GM23338 (cell line): ENCODE data around the gene TMPRSS6. TPM values are rescaled to one million over a fixed set of nuclear protein-coding genes. Genes with fewer than 3 reads are reported as not detected.

Source experiments
- ATAC-seq: fragments of 200-7000 bp; cut with Tn5 transposase; 3 replicates; pipeline ENCODE4 v1.9.1; 2020
- DNase-seq: peaks from one replicate; pipeline ENCODE4 v3.0.0-alpha.2; 2015; ENCODE audit warnings: low spot score
- H2AFZ ChIP-seq: fragments of 200-600 bp; sonication (generic); 2 replicates; pipeline ENCODE4 v1.8.0; 2016; ENCODE audit warnings: antibody characterized with exemption, mild to moderate bottlenecking, moderate library complexity
- H3F3A ChIP-seq: fragments of 200-600 bp; sonication (generic); replicated peaks from 2 replicates; pipeline ENCODE4 v1.8.0; 2017; ENCODE audit warnings: antibody characterized with exemption, mixed run types, low read depth
- H3K27ac ChIP-seq: fragments of 200-600 bp; sonication (generic); 2 replicates; pipeline ENCODE4 v1.6.1; 2016; ENCODE audit warnings: low read depth
- H3K27me3 ChIP-seq: fragments of 200-600 bp; sonication (generic); 2 replicates; pipeline ENCODE4 v1.8.0; 2016; ENCODE audit warnings: mild to moderate bottlenecking, mixed run types, moderate library complexity; ENCODE audit not compliant: insufficient read depth
- H3K36me3 ChIP-seq: fragments of 200-600 bp; sonication (generic); 2 replicates; pipeline ENCODE4 v1.8.0; 2016; ENCODE audit warnings: mild to moderate bottlenecking; ENCODE audit not compliant: insufficient read depth
- H3K4me1 ChIP-seq: fragments of 200-600 bp; sonication (generic); 2 replicates; pipeline ENCODE4 v1.8.0; 2016; ENCODE audit warnings: mild to moderate bottlenecking, moderate library complexity; ENCODE audit not compliant: insufficient read depth
- H3K4me2 ChIP-seq: fragments of 200-600 bp; sonication (generic); 2 replicates; pipeline ENCODE4 v1.7.1; 2017; ENCODE audit warnings: mixed run types
- H3K4me3 ChIP-seq: fragments of 200-600 bp; sonication (generic); 2 replicates; pipeline ENCODE4 v1.6.1; 2016; ENCODE audit warnings: mixed run types
- H3K79me2 ChIP-seq: fragments of 200-600 bp; sonication (generic); replicated peaks from 2 replicates; pipeline ENCODE4 v1.8.0; 2017; ENCODE audit warnings: mild to moderate bottlenecking; ENCODE audit not compliant: insufficient read depth
- H3K9me2 ChIP-seq: fragments of 200-600 bp; sonication (generic); 2 replicates; pipeline ENCODE4 v1.8.0; 2017; ENCODE audit not compliant: insufficient read depth
- H4K20me1 ChIP-seq: fragments of 200-600 bp; sonication (generic); replicated peaks from 2 replicates; pipeline ENCODE4 v1.8.0; 2017; ENCODE audit warnings: mild to moderate bottlenecking; ENCODE audit not compliant: insufficient read depth
- H3K27ac Mint-ChIP-seq: 2 replicates; pipeline ENCODE4 v1.8.0; 2020; ENCODE audit warnings: inconsistent platforms, mild to moderate bottlenecking, moderate library complexity, mixed read lengths
- H3K27me3 Mint-ChIP-seq: 3 replicates; pipeline ENCODE4 v1.8.0; 2022; ENCODE audit warnings: low read depth, mild to moderate bottlenecking, moderate library complexity, mixed read lengths, inconsistent platforms; ENCODE audit not compliant: insufficient read depth, poor library complexity
- H3K36me3 Mint-ChIP-seq: 3 replicates; pipeline ENCODE4 v1.8.0; 2021; ENCODE audit warnings: low read depth, mild to moderate bottlenecking, inconsistent platforms, moderate library complexity, mixed read lengths
- H3K4me1 Mint-ChIP-seq: 3 replicates; pipeline ENCODE4 v1.8.0; 2020; ENCODE audit warnings: mild to moderate bottlenecking, inconsistent platforms, mixed read lengths
- H3K4me3 Mint-ChIP-seq: 3 replicates; pipeline ENCODE4 v1.8.0; 2021; ENCODE audit warnings: moderate library complexity, mild to moderate bottlenecking, inconsistent platforms, mixed read lengths
- H3K9me3 Mint-ChIP-seq: 3 replicates; pipeline ENCODE4 v1.8.0; 2020; ENCODE audit warnings: moderate library complexity, mild to moderate bottlenecking, inconsistent platforms, mixed read lengths
- CREB1 ChIP-seq: fragments of 250-450 bp; sonication (Bioruptor Pico); IDR thresholded peaks from 2 replicates; pipeline ENCODE4 v1.5.0; 2020; ENCODE audit warnings: low read depth, mild to moderate bottlenecking, moderate library complexity
- ETS1 ChIP-seq: IDR thresholded peaks from 2 replicates; pipeline ENCODE4 v1.6.1; 2016; ENCODE audit warnings: antibody characterized with exemption
- EZH2 ChIP-seq: fragments of 200-600 bp; sonication (generic); IDR thresholded peaks from one replicate; pipeline ENCODE4 v1.8.0; 2017; ENCODE audit warnings: antibody characterized with exemption, mild to moderate bottlenecking, low read depth; ENCODE audit not compliant: unreplicated experiment
- EZH2phosphoT487 ChIP-seq: fragments of 200-600 bp; sonication (generic); IDR thresholded peaks from one replicate; pipeline ENCODE4 v1.8.1; 2018; ENCODE audit warnings: antibody characterized with exemption; ENCODE audit not compliant: unreplicated experiment
- JUNB ChIP-seq: IDR thresholded peaks from one replicate; pipeline ENCODE4 v1.6.1; 2016; ENCODE audit warnings: antibody characterized with exemption; ENCODE audit not compliant: unreplicated experiment
- NANOG ChIP-seq: IDR thresholded peaks from 2 replicates; pipeline ENCODE4 v1.6.1; 2016; ENCODE audit warnings: antibody characterized with exemption, borderline replicate concordance
- POLR2AphosphoS5 ChIP-seq: IDR thresholded peaks from 2 replicates; pipeline ENCODE4 v1.6.1; 2016; ENCODE audit warnings: antibody characterized with exemption, low read depth
- STAT1 ChIP-seq: IDR thresholded peaks from one replicate; pipeline ENCODE4 v1.6.1; 2016; ENCODE audit warnings: antibody characterized with exemption; ENCODE audit not compliant: unreplicated experiment
- ZNF114 ChIP-seq: fragments of 250-450 bp; sonication (Bioruptor Pico); IDR thresholded peaks from 2 replicates; pipeline ENCODE4 v1.5.0; 2020; ENCODE audit warnings: mild to moderate bottlenecking, moderate library complexity
- ZNF462 ChIP-seq: fragments of 250-450 bp; sonication (Bioruptor Pico); IDR thresholded peaks from 2 replicates; pipeline ENCODE4 v1.5.0; 2020; ENCODE audit warnings: mild to moderate bottlenecking, moderate library complexity
- polyA plus RNA-seq: library from polyadenylated mRNA; unstranded; fragments of >200 nt; fragmentation: Nextera tagmentation; extraction: Ambion mirVana; gene quantifications from 2 replicates; pipeline ENCODE4 v1.2.1, GENCODE V29; 2016
- total RNA-seq: library from RNA; depleted of rRNA; stranded (reverse); fragments of >200 nt; shearing (Covaris generic); gene quantifications from 2 replicates; pipeline ENCODE4 v1.2.3, GENCODE V29; 2014
- TF ChIP-seq, protein P1 (sequence below): IDR thresholded peaks from one replicate; pipeline ENCODE4 v1.6.1; 2018; ENCODE audit warnings: antibody characterized with exemption; ENCODE audit not compliant: unreplicated experiment
- TF ChIP-seq, protein P2 (sequence below), 2 experiments: fragments of 200-600 bp in 1 of 2; sonication (generic) in 1 of 2; conservative IDR thresholded peaks; 2 replicates each; pipeline versions ENCODE4 v1.5.1 to v1.6.1; 2016 to 2017; ENCODE audit warnings: antibody characterized with exemption in 2 of 2, low read depth in 2 of 2, mild to moderate bottlenecking in 2 of 2, moderate library complexity in 1 of 2

Gene TMPRSS6
- total and polyA plus RNA-seq, 2 experiments from 2014 or later: 0.13 TPM; not detected in 1

- Histone ChIP-seq H3K36me3 (no peaks in the 10 kb centered on the region), H3K4me1 (no peaks in the 10 kb centered on the region; the same call in 1 of the 2 replicates), H3K9me2 (no peaks in the 10 kb centered on the region), H3K4me3 (no peak overlapping the region), H2AFZ (no peak overlapping the region), H3K27me3 (no peaks in the 10 kb centered on the region), H3K4me2 (no peak overlapping the region), H3F3A (no peaks in the 10 kb centered on the region), H3K79me2 (no peaks in the 10 kb centered on the region), H4K20me1 (no peaks in the 10 kb centered on the region), H3K27ac (no peak overlapping the region)
- H3K4me3 Mint-ChIP-seq: no peak overlapping the region
- H3K36me3 Mint-ChIP-seq: no peaks in the 10 kb centered on the region
- H3K9me3 Mint-ChIP-seq: no peaks in the 10 kb centered on the region; the same call in 2 of the 3 replicates
- DNase-seq: no peak
- no peak for ATAC-seq
- TF ChIP-seq EZH2phosphoT487 (no peak), ZNF114 (CRISPR knock-in tag) (no peak), STAT1 (no peak), ZNF462 (CRISPR knock-in tag) (no peak), POLR2AphosphoS5 (no peak), EZH2 (no peak), ETS1 (no peak), CREB1 (CRISPR knock-in tag) (no peak), JUNB (no peak), NANOG (no peak)
- TF ChIP-seq, protein P1, sequence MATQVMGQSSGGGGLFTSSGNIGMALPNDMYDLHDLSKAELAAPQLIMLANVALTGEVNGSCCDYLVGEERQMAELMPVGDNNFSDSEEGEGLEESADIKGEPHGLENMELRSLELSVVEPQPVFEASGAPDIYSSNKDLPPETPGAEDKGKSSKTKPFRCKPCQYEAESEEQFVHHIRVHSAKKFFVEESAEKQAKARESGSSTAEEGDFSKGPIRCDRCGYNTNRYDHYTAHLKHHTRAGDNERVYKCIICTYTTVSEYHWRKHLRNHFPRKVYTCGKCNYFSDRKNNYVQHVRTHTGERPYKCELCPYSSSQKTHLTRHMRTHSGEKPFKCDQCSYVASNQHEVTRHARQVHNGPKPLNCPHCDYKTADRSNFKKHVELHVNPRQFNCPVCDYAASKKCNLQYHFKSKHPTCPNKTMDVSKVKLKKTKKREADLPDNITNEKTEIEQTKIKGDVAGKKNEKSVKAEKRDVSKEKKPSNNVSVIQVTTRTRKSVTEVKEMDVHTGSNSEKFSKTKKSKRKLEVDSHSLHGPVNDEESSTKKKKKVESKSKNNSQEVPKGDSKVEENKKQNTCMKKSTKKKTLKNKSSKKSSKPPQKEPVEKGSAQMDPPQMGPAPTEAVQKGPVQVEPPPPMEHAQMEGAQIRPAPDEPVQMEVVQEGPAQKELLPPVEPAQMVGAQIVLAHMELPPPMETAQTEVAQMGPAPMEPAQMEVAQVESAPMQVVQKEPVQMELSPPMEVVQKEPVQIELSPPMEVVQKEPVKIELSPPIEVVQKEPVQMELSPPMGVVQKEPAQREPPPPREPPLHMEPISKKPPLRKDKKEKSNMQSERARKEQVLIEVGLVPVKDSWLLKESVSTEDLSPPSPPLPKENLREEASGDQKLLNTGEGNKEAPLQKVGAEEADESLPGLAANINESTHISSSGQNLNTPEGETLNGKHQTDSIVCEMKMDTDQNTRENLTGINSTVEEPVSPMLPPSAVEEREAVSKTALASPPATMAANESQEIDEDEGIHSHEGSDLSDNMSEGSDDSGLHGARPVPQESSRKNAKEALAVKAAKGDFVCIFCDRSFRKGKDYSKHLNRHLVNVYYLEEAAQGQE: no peak
- TF ChIP-seq, protein P2, sequence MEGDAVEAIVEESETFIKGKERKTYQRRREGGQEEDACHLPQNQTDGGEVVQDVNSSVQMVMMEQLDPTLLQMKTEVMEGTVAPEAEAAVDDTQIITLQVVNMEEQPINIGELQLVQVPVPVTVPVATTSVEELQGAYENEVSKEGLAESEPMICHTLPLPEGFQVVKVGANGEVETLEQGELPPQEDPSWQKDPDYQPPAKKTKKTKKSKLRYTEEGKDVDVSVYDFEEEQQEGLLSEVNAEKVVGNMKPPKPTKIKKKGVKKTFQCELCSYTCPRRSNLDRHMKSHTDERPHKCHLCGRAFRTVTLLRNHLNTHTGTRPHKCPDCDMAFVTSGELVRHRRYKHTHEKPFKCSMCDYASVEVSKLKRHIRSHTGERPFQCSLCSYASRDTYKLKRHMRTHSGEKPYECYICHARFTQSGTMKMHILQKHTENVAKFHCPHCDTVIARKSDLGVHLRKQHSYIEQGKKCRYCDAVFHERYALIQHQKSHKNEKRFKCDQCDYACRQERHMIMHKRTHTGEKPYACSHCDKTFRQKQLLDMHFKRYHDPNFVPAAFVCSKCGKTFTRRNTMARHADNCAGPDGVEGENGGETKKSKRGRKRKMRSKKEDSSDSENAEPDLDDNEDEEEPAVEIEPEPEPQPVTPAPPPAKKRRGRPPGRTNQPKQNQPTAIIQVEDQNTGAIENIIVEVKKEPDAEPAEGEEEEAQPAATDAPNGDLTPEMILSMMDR (conservative IDR thresholded peaks at IDR 0.05; ENCODE audit: low read depth in 2 of 2): no peak
- peaks cover 13% of the 10 kb centered on the region for H3K4me1 Mint-ChIP-seq
- H3K27me3 Mint-ChIP-seq: peaks cover 22% of the 10 kb centered on the region
- no peak overlapping the region for H3K27ac Mint-ChIP-seq
Measured at GRCh38 chr22:37094239-37094638, 15.3 kb downstream of the TMPRSS6 start.
